ENCODE results near the gene CMSS1.

DNA sequence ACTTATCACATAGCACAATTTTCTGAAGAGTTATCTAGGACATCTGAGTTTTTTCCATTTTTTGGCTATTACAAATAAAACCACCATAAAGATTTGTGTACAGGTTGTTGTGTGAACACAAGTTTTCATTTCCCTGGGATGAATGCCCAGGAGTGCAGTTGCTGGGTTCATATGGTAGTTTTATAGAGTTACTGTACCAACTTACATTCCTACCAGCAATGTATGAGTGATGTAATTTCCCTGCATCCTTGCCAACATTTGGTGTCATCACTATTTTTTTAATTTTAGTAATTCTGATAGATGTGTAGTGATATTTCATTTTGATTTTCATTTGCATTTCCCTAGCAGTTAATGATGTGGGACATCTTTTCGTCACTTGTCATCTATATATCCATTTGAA is 276.2 kb downstream of the CMSS1 start:
- no peak for TF ChIP-seq EP300 (conservative IDR thresholded peaks at IDR 0.05; ENCODE audit: poor library complexity, severe bottlenecking)
- TF ChIP-seq, protein P1, sequence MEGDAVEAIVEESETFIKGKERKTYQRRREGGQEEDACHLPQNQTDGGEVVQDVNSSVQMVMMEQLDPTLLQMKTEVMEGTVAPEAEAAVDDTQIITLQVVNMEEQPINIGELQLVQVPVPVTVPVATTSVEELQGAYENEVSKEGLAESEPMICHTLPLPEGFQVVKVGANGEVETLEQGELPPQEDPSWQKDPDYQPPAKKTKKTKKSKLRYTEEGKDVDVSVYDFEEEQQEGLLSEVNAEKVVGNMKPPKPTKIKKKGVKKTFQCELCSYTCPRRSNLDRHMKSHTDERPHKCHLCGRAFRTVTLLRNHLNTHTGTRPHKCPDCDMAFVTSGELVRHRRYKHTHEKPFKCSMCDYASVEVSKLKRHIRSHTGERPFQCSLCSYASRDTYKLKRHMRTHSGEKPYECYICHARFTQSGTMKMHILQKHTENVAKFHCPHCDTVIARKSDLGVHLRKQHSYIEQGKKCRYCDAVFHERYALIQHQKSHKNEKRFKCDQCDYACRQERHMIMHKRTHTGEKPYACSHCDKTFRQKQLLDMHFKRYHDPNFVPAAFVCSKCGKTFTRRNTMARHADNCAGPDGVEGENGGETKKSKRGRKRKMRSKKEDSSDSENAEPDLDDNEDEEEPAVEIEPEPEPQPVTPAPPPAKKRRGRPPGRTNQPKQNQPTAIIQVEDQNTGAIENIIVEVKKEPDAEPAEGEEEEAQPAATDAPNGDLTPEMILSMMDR (IDR thresholded peaks at IDR 0.05; ENCODE audit: poor library complexity, severe bottlenecking): no peak
- no peak for TF ChIP-seq RAD21 (conservative IDR thresholded peaks at IDR 0.05)
- TF ChIP-seq TAF1 (IDR thresholded peaks at IDR 0.05; ENCODE audit: low read depth): no peak
- no peak for TF ChIP-seq POLR2AphosphoS5 (IDR thresholded peaks at IDR 0.05)
- no peak for TF ChIP-seq EZH2 (IDR thresholded peaks at IDR 0.05; ENCODE audit: borderline replicate concordance, insufficient read depth, low read length, poor library complexity, severe bottlenecking)
